HG03432 (cell line): ENCODE measurements around the gene P4HA2.

Source experiments
- ATAC-seq: cut with Tn5 transposase; IDR thresholded peaks from one replicate; pipeline ENCODE4 v1.9.1; 2021; ENCODE audit warnings: mild to moderate bottlenecking, moderate library complexity; ENCODE audit not compliant: unreplicated experiment

Gene P4HA2

GRCh38 chr5:132253008-132253441 is 25.4 kb upstream of the P4HA2 start:
- ATAC-seq, result no peak

DNA sequence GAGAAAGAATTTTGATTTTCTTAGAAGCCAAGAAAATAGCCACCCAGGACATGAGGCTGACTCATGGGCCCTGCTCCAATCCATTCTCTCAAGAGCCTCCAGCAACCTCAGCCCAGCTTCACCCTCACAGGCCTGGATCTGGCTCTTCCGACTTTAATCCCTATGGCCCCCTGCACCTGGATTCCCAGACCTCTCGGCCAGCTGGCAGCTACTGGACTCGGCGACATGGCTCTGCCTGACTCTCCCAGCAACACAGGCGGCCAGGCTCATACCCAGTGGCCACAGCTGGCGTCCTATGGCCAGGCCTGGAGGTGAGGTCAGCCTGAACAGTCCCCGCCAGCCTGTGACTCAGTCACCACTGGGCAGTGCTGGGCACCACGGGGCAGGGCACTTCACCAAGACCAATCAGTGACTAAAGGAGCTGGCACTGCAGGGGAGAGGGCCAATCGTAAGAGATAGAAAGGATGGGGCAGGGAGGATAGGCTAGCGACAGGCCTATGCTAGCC is 23.6 kb upstream of the P4HA2 start:
- no peak for ATAC-seq

GRCh38 chr5:132250547-132250946 is 22.9 kb upstream of the P4HA2 start:
- ATAC-seq, result no peak

DNA sequence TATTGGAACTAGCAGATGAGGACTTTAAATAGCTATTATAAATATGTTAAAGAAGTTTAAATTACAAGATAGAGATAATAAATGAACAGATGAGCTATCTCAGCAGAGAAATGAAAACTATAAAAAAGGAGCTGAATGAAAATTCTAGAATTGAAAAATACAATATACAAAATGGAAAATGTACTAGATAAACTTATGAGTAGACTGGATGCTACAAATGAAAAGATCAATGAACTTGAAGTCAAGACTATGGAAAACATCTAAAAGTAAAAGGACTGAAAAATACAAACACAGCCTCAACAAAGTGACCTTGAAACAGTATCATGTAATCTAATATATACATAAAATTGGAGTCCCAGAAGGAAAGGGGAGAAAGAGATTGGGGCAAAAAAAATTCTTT is 19.2 kb upstream of the P4HA2 start:
- ATAC-seq, result no peak

DNA sequence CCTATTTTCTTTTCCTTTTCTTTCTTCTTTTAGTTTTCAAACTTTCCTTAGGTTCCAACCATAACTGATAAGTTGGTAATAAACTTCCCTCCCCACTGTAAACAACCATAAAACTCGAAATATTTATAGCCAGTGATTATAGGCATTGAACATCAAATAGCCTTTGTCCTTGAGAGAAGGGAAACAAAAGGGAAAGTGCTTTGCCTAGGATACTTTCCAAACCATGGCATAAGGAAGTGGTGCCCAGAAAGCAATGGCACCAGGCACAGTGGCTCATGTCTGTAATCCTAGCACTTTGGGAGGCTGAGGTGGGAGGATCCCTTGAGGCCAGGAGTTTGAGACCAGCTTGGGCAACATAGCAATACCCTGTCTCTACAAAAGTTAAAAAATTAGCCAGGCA is 17.9 kb upstream of the P4HA2 start:
- ATAC-seq, result no peak

GRCh38 chr5:132243366-132243977 is 15.8 kb upstream of the P4HA2 start:
- no peak for ATAC-seq

DNA sequence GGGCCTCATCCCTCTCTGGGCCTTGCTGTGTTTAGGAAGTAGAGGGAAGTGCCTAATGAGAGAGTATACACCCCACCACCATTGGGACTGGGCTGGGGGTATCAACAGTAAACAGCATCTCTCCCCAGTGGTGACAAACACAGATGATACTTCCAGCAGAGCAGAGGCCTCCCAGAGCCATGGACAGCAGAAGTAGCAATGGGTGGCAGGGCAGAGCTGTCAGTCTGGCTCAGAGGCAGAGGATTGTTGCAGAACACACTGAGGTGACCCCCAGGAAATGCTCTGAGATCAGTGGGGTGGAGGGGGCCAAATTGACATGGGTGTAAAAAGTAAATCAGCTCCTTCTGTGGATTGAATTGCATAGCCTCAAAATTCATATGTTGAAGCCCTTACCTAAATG is 12.1 kb upstream of the P4HA2 start:
- no peak for ATAC-seq

- no peak for ATAC-seq
These were observed 11.3 kb upstream of the P4HA2 start for GRCh38 chr5:132238901-132239500.

GRCh38 chr5:132238169-132238744 is 10.6 kb upstream of the P4HA2 start:
- ATAC-seq, result peak; percentile 72

DNA sequence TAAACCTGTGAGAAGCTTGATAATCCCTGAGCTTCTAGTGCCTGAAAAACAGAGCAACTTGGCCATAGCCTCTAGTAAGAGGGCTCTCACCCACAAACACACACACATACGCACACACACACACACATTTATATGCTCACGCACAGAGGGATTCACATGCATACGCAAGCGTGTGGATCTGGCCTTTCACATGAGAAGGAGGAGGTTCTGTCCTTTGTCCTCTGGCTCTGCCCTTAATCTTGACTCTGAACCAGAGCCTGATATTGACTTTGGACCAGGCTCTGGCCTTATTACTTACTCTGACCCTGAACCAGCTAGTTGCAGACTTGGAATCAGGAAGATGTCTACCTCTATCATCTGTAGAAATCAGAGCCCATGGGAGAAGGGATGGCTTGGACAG is 10.0 kb upstream of the P4HA2 start:
- no peak for ATAC-seq

DNA sequence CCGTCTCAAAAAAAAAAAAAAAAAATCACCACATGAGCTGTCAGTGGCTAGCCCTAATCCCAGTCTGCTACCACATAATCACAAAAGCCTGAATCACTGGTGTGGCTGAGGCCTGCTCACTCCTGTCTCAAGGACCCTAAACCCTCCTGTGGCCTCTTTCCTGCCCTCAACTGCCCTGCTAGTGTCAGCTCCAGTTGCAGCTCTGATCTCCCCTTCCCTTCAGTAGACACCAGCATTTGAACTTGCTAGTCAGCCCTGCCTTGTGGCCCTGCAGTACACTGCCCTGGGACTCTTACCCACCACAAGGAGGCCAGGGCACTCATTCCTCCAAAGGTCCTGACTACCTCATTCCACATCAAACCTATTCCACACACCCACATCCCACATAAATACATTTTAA is 9.5 kb upstream of the P4HA2 start:
- no peak for ATAC-seq

- ATAC-seq, result no peak
These were observed 7.7 kb upstream of the P4HA2 start for GRCh38 chr5:132235340-132235739.

DNA sequence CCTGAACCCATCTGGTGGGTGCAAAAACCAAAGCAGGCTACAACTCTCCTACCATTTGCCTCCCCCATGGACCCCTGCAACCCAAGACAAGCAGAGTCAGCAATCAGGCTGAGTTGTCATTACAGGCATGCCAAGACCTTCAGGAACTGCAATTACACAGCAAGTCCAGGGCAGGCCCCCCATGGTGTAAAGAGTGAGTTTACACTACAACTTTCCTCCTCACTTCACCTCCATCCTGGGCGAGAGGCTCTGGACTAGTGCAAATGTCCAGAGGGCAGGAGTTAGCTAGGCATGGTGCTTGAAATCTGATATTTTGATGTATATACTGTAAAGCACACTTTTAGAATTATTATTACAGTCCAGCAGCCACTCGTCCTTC is 7.0 kb upstream of the P4HA2 start:
- ATAC-seq, result no peak

DNA sequence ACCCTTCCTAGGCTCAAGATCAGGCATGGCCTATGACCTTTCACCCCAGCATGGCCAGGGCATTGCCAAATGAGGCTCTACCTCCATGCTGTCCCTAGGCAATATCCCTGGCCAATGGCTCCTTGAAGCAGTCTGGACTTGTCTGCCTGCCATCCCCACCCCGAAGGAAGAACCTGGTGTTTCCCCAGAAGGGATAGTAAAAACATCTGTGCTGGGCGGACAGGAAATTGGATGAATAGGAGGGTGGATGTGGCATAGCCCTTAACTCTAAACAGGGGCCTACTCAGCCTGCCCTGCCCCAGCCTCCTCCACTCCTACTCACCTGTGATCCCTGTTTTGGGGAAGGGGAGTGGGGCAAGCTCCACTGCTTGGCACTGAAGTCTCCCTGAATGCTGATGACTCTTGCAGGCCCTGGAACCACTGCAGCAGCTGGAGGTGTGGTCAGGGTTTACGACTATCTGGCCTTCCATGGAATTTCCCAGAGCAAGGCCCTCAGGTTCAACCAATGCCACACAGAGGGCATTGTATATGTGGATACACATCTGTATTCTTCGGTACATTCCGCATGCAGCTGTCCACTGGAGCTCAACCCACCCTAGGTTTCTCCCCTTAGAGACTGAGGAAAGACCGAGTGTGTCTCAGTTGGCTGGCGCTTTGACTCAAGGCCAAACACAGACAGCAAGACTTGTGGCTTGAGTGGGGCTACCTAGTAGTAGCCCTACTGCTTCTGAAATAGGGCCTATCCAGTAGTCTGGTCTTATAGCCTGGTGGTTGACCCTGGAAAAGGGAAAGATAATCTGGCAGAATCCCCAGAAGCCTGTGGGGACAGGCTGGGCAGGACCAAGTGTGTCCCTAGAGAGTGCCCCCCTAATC is 6.4 kb upstream of the P4HA2 start:
- no peak for ATAC-seq

DNA sequence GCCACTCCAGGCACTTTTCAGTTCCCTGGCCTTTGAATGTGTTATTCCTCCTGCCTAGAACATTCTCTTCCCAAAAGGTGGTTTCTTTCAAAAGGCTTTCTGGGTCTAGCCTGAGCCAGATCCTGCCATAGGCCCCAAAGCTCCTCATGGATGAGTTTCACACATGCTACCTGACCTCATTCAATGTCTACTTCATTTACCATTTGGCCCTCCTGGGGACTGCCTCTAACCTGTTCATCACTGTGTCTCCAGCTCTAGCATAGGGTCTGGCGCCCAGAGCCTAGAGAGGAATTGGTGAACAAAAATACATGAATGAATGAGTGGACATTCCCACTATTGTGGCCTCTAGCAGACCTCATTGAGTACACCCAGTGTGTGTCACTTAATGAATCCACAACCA is 5.4 kb upstream of the P4HA2 start:
- ATAC-seq, result no peak

DNA sequence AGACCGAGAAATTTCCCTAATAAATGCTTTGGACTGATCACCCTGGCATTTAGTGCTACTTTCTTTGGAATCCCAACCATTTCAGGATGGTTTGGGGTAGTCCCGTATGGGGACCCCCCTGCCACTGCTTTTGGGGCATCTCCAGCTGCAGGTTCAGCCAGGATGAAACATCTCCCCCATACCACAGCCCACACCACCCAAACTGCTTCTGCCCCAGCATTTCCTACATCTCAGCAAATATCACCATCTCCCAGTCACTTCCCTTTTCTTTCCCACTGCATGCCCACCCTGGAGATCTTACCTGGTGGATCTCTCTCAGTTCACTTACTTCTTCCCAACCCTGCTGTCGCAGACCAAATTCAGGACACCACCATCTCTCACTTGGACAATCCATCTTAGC is 4.8 kb upstream of the P4HA2 start:
- ATAC-seq, result no peak

GRCh38 chr5:132230871-132231270 is 3.2 kb upstream of the P4HA2 start:
- ATAC-seq, result no peak

DNA sequence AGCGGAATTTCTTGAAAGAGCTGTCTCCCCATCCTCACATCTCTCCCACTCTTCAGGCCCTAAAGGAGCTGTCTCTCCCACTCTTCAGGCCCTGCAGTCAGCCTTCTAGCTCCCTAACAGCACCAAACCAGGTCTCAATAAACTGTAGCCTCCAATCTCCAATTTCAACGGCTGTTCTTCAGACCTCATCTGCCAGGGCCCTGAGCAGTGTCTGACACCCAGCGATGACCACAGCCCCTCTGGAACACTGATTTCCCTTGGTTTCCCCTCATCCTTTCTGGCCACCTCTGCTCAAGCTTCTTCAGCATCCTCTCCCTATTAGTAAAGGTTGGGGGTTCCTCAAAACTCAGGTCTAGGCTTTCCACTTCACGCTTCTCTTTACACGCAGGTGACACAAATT is 1.6 kb upstream of the P4HA2 start:
- no peak for ATAC-seq

DNA sequence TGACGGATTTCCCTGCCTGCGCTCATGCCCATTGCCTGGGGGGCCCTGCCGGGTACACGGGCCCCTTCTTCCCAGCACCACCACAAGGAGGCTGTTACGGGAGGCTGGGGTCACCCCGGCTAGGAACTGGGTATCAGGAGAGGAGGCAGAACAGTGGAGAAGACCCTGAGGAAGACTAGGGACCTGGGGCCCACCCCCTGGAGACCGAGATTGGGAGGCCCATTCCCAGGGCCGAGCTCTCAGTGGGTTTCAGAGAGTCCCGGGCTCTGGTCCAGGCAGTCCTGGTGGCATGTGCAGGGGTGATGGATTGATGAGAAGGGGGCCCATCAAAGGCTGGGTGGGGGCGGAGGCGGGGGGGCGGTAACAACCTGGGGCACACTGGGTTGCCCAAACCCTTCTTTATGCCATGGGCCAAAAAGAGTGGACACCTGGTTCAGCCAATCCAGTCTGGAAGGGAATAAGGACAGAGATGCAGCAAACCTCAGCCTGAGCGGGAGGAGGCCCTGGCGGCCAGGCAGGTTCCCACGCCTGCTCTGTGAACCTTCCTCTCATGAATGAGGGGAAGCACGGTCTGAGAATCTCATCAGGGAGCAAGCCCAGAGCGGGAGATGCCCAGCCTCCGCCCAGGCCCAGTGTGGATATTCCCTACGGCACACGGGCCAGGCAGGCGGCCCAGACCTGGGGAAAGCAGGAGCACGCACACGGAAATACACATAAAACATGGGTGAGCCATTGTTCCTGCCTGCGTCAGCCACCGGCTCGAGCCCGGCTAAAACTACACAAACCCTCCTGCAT is 785 bp upstream of the P4HA2 start:
- no peak for ATAC-seq

DNA sequence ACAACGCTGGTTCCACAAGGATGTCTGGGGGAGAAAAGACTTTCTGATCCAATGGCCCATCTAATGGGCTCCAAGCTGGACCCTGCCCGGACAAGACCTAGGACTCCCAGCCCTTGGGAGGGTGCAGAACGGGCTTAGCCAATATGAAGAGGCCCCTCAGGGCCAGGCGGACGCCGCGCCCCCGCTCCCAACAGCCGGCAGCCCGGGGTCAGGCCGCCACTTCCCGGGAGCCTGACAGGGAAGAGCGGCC is 493 bp downstream of the P4HA2 start:
- no peak for ATAC-seq
